Heart left ventricle (tissue), 13 donors: ENCODE results near the gene YWHAH.

Source experiments
- CTCF ChIP-seq, 12 donors: fragments of 200-600 bp; sonication (generic) in 4 of 12; IDR thresholded peaks; one replicate each; pipeline versions ENCODE4 v1.5.0 to v1.8.0; 2018 to 2022; ENCODE audit warnings: antibody characterized with exemption in 12 of 12, mild to moderate bottlenecking in 5 of 12
- POLR2A ChIP-seq, 2 donors: fragments of 450-650 bp; IDR thresholded peaks; one replicate each; pipeline ENCODE4 v1.6.1; 2017; ENCODE audit warnings: antibody characterized with exemption in 2 of 2, mild to moderate bottlenecking in 2 of 2, moderate library complexity in 2 of 2
- donor health status: ischemic (EF 13 %, LVEDD 7.1; RV severe dilation, severe dysfunction).
- donor health status: DM: no; HTN: yes; CAD: no.
- donor health status: DM: no; HTN: no; CAD: no.
- donor health status: ischemic (EF 25% LVEDD 6.9; RV normal size, moderate dysfunction).
- donor health status: ischemic (EF 25% LVEDD 5.7; RV mildly dilated, moderate dysfunction).
- donor health status: ischemic (EF 35%, LVEDD 5.7; RV mildly dilated, moderate dysfunction).
- donor health status: nonischemic (EF 11% LVEDD 7.7; RV severe dilation, severe dysfunction).
- donor health status: DM: yes; HTN: yes; CAD: no.
- donor health status: PGD.
- donor health status: ischemic (EF 29% LVEDD 5.4; RV normal size, mild dysfunction).
- donor health status: nonischemic (EF 23%, LVEDD 6.1; RV moderate dilation, normal function).

GRCh38 chr22:31953261-31953660, 8.9 kb downstream of the YWHAH start:
- no peak for TF ChIP-seq CTCF (IDR thresholded peaks at IDR 0.05)
- no peak for TF ChIP-seq POLR2A (IDR thresholded peaks at IDR 0.05)
